ENCODE results near the gene SLC13A5.

DNA sequence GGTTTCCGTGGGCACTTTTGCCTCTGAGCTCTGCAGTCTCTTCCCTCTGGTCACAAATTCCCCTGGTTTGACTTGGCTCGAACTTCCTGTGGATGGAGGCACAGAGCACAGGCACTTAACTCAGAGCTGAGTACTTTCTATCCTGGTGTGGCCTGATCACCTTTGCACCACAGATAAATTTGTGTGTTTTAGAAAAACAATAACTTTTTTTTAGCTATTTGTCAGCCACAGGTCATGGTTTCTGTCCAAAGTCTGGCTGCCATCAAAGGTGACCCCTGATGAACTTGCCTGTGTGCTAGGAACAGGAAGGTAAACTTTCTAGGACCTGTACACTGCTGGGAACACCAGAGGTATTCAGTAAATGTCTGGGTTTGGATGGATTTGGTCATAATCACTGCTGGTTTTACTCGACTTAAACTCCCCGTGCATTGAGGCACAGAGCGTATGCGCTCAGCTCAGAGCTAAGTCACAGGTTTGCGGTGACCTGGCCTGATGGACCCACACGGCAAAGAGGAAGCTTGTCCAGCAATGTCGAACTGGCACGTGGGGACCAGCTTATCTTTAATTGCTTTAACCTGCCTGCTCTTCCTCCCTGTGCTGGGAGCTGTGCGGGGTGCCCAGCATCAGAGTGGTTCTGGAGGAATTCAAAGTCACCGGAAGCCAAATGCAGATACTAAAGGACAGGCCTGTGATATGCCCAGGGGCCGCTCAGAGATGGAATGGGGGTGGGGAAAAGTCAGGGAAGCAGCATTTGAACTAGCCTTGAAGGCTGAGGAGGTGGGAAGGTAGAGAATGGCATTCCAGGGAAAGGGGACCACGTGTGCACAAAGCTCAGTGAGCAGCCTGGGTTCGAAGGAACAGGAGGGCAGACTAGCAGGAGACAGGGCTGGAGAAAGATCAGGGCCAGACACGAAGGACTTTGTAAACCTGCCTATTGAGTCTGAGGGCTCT, 12.9 kb downstream of the SLC13A5 start:
- TF ChIP-seq, protein P1, sequence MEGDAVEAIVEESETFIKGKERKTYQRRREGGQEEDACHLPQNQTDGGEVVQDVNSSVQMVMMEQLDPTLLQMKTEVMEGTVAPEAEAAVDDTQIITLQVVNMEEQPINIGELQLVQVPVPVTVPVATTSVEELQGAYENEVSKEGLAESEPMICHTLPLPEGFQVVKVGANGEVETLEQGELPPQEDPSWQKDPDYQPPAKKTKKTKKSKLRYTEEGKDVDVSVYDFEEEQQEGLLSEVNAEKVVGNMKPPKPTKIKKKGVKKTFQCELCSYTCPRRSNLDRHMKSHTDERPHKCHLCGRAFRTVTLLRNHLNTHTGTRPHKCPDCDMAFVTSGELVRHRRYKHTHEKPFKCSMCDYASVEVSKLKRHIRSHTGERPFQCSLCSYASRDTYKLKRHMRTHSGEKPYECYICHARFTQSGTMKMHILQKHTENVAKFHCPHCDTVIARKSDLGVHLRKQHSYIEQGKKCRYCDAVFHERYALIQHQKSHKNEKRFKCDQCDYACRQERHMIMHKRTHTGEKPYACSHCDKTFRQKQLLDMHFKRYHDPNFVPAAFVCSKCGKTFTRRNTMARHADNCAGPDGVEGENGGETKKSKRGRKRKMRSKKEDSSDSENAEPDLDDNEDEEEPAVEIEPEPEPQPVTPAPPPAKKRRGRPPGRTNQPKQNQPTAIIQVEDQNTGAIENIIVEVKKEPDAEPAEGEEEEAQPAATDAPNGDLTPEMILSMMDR (IDR thresholded peaks at IDR 0.05): no peak
- no peak for TF ChIP-seq POLR2A (IDR thresholded peaks at IDR 0.05)
